H7 (cell line): ENCODE measurements around the gene C10orf71. TPM values are rescaled to one million over a fixed set of nuclear protein-coding genes. Genes with fewer than 3 reads are reported as not detected.

ENCODE experiments used
- DNase-seq: peaks from one replicate; pipeline ENCODE4 v3.0.0; 2012
- H3K27me3 ChIP-seq: 2 replicates; pipeline ENCODE4 v1.6.0; 2011; ENCODE audit warnings: mild to moderate bottlenecking, low read length; ENCODE audit not compliant: control insufficient read depth, insufficient read depth
- H3K36me3 ChIP-seq: replicated peaks from 2 replicates; pipeline ENCODE4 v1.5.1; 2011; ENCODE audit warnings: low read length; ENCODE audit not compliant: control insufficient read depth, insufficient read depth
- H3K4me3 ChIP-seq: 2 replicates; pipeline ENCODE4 v1.5.1; 2011; ENCODE audit warnings: low read depth, mild to moderate bottlenecking, control low read depth, low read length, moderate library complexity; ENCODE audit not compliant: insufficient read depth
- total RNA-seq: library from RNA; depleted of rRNA; stranded (reverse); fragments of >200 nt; shearing (Covaris generic); gene quantifications from 2 replicates; pipeline ENCODE4 v1.2.3, GENCODE V29; 2014; rRNA removed

C10orf71 gene
- total RNA-seq, 1 experiment from 2014 or later = not detected

DNA sequence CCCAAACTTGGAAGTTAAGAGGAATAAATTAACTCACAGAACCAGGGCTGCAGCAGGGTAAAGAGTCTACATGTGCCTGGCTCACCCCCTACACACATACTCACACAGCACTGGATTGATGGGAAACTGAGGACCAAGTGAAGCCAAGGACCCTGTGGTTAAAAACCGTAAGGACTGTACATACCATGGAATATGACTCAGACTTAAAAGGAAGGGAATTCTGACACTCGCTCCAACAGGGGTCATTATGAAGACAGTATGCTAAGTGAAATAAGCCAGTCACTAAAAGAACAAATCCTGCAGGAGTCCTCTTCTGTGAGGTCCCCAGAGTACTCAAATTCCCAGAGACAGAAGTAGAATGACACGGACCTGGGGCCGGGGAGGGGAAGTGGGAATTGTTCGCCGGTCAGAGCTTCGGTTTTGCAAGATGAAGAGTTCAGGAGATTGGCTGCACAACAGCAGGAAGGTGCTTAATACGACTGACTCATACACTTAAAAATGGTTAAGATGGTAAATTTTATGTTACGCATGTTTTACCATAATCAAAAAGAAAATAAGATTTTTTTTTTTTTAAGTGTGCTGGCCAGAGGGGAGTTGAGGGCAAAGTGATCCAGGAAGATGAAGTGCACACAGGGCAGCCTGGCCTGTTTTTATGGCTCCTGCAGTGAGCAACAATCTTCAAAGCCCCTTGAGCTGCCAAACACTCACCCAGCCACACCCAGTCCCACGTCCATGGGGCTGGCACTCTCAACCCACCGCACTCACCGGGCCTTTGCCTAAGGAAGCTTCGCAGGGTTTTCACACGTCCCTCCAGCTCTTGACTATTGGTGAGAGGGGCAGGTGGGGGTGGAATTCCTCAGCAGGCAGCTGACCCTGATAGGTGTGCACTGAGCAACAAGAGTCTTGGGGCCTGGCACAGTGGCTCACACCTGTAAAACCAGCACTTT is 70.5 kb downstream of the C10orf71 start:
- no peaks in the 10 kb centered on the region for H3K36me3 ChIP-seq
- H3K4me3 ChIP-seq = no peak overlapping the region
- no peak for DNase-seq
- H3K27me3 ChIP-seq = no peaks in the 10 kb centered on the region; the same call in 1 of the 2 replicates

- Histone ChIP-seq H3K36me3 (no peaks in the 10 kb centered on the region), H3K4me3 (no peak overlapping the region), H3K27me3 (no peaks in the 10 kb centered on the region; the same call in 1 of the 2 replicates)
- no peak for DNase-seq
Measured at GRCh38 chr10:49370326-49371100, 71.5 kb downstream of the C10orf71 start.

DNA sequence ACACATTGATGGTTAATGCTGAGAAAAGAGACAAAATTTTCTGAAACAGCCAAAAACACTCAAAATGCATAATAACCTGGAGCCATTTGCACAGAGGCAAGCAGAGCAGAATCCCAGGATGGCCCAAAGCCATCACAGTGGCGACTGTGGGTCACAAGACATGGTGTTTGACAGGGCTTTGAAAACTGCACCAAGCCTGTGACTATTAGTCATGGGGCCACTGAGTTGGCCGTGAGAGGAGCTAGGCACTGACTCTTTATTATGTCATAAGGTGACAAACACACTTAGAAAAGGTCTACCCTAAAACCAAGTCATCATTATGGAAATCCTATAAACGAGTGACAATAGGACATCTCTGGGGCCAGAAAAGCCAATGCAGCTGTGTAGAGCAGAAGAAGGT is 73.0 kb downstream of the C10orf71 start:
- no peaks in the 10 kb centered on the region for H3K36me3 ChIP-seq
- H3K4me3 ChIP-seq = no peak overlapping the region
- no peaks in the 10 kb centered on the region; the same call in 1 of the 2 replicates for H3K27me3 ChIP-seq
- DNase-seq = no peak

DNA sequence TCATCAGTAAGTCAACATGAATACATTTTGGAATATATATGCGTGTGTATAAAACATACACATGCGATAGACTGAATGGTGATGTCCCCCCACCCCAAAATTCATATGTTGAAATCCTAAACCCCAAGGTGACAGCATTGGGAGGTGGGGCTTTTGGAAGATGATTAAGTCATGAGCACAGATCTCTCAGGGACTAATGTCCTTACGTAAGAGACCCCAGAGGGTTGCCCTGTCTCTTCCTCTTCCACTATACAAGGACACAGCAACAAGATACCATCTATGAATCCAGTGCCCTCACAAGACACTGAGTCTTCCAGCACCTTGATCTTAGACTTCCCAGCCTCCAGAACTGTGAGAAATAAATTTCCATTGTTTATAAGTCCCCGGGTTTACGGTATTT is 74.4 kb downstream of the C10orf71 start:
- no peak overlapping the region for H3K4me3 ChIP-seq
- no peaks in the 10 kb centered on the region for H3K36me3 ChIP-seq
- H3K27me3 ChIP-seq = no peaks in the 10 kb centered on the region; the same call in 1 of the 2 replicates
- no peak for DNase-seq

- Histone ChIP-seq H3K36me3 (no peaks in the 10 kb centered on the region), H3K27me3 (no peaks in the 10 kb centered on the region; the same call in 1 of the 2 replicates), H3K4me3 (no peak overlapping the region)
- no peak for DNase-seq
Measured at GRCh38 chr10:49374740-49375139, 75.8 kb downstream of the C10orf71 start.

- Histone ChIP-seq H3K27me3 (no peaks in the 10 kb centered on the region; the same call in 1 of the 2 replicates), H3K4me3 (no peak overlapping the region), H3K36me3 (no peaks in the 10 kb centered on the region)
- DNase-seq = no peak
Measured at GRCh38 chr10:49375611-49376010, 76.6 kb downstream of the C10orf71 start.

Other genes starting within 250 kb of the C10orf71 start
- 0.31 and 0.44 TPM in 2 replicates for gene VSTM4, start 183.6 kb upstream of the C10orf71 start, total RNA-seq
- gene FAM170B, start 165.1 kb upstream of the C10orf71 start, total RNA-seq = not detected in 2 replicates
- not detected in 2 replicates for gene TMEM273, start 110.8 kb upstream of the C10orf71 start, total RNA-seq
- not detected in 2 replicates for gene DRGX, start 96.9 kb downstream of the C10orf71 start, total RNA-seq
- 3.2 and 5.4 TPM in 2 replicates for gene ERCC6, start 240.0 kb downstream of the C10orf71 start, total RNA-seq